ENCODE data around the gene ISX. TPM values are rescaled to one million over a fixed set of nuclear protein-coding genes. Genes with fewer than 3 reads are reported as not detected.

ISX gene
- total RNA-seq, 4 donors from 2014 or later = not detected

GRCh38 chr22:35134637-35135036 lies 68.7 kb downstream of the ISX start:
- no peaks in the 10 kb centered on the region for H3K4me1 ChIP-seq
- TF ChIP-seq CTCF (IDR thresholded peaks at IDR 0.05) = no peak
- TF ChIP-seq EP300 (IDR thresholded peaks at IDR 0.05) = no peak
- no peak for TF ChIP-seq POLR2A (IDR thresholded peaks at IDR 0.05)
- peaks cover 69% of the 10 kb centered on the region for H3K27me3 ChIP-seq
- no peak overlapping the region for H3K4me3 ChIP-seq
- H3K27ac ChIP-seq = no peak overlapping the region
- WGBS, 2 donors (ENCODE audit: low coverage in 1 of 2) = 40% methylated on average over 3 of the region's 8 CpGs; no CpG with 5 or more reads in 1 of the 2 donors
- H3K9me3 ChIP-seq = no peaks in the 10 kb centered on the region
- no peak for ATAC-seq
- no peaks in the 10 kb centered on the region for H3K36me3 ChIP-seq

- TF ChIP-seq EP300 (IDR thresholded peaks at IDR 0.05) (no peak), POLR2A (IDR thresholded peaks at IDR 0.05) (no peak)
- Histone ChIP-seq H3K27ac (no peak overlapping the region), H3K4me3 (no peak overlapping the region), H3K9me3 (no peaks in the 10 kb centered on the region), H3K36me3 (no peaks in the 10 kb centered on the region), H3K4me1 (no peaks in the 10 kb centered on the region), H3K27me3 (peaks cover 68% of the 10 kb centered on the region)
- WGBS, 2 donors (ENCODE audit: low coverage in 1 of 2) = 60 to 62% methylated on average over 3 to 4 of the region's 5 CpGs
- ATAC-seq = no peak
Measured at GRCh38 chr22:35135165-35135564, 69.2 kb downstream of the ISX start.

Other genes with a start within 250 kb of the ISX start
- gene HMGXB4, start 191.3 kb downstream of the ISX start, total RNA-seq = 10 to 100 TPM; 10.8 to 19.0 (median 16.1) TPM
- gene TOM1, start 233.7 kb downstream of the ISX start, total RNA-seq = 10 to 100 TPM; 22.3 to 40.3 (median 34.1) TPM